GM23338 (cell line): ENCODE measurements around the gene ARID3B. TPM values are rescaled to one million over a fixed set of nuclear protein-coding genes. Genes with fewer than 3 reads are reported as not detected.

ENCODE experiments used
- ATAC-seq: fragments of 200-7000 bp; cut with Tn5 transposase; 3 replicates; pipeline ENCODE4 v1.9.1; 2020
- DNase-seq: peaks from one replicate; pipeline ENCODE4 v3.0.0-alpha.2; 2015; ENCODE audit warnings: low spot score
- H2AFZ ChIP-seq: fragments of 200-600 bp; sonication (generic); 2 replicates; pipeline ENCODE4 v1.8.0; 2016; ENCODE audit warnings: antibody characterized with exemption, mild to moderate bottlenecking, moderate library complexity
- H3F3A ChIP-seq: fragments of 200-600 bp; sonication (generic); replicated peaks from 2 replicates; pipeline ENCODE4 v1.8.0; 2017; ENCODE audit warnings: antibody characterized with exemption, mixed run types, low read depth
- H3K27ac ChIP-seq: fragments of 200-600 bp; sonication (generic); 2 replicates; pipeline ENCODE4 v1.6.1; 2016; ENCODE audit warnings: low read depth
- H3K27me3 ChIP-seq: fragments of 200-600 bp; sonication (generic); 2 replicates; pipeline ENCODE4 v1.8.0; 2016; ENCODE audit warnings: mild to moderate bottlenecking, mixed run types, moderate library complexity; ENCODE audit not compliant: insufficient read depth
- H3K36me3 ChIP-seq: fragments of 200-600 bp; sonication (generic); 2 replicates; pipeline ENCODE4 v1.8.0; 2016; ENCODE audit warnings: mild to moderate bottlenecking; ENCODE audit not compliant: insufficient read depth
- H3K4me1 ChIP-seq: fragments of 200-600 bp; sonication (generic); 2 replicates; pipeline ENCODE4 v1.8.0; 2016; ENCODE audit warnings: mild to moderate bottlenecking, moderate library complexity; ENCODE audit not compliant: insufficient read depth
- H3K4me2 ChIP-seq: fragments of 200-600 bp; sonication (generic); 2 replicates; pipeline ENCODE4 v1.7.1; 2017; ENCODE audit warnings: mixed run types
- H3K4me3 ChIP-seq: fragments of 200-600 bp; sonication (generic); 2 replicates; pipeline ENCODE4 v1.6.1; 2016; ENCODE audit warnings: mixed run types
- H3K79me2 ChIP-seq: fragments of 200-600 bp; sonication (generic); replicated peaks from 2 replicates; pipeline ENCODE4 v1.8.0; 2017; ENCODE audit warnings: mild to moderate bottlenecking; ENCODE audit not compliant: insufficient read depth
- H3K9me2 ChIP-seq: fragments of 200-600 bp; sonication (generic); 2 replicates; pipeline ENCODE4 v1.8.0; 2017; ENCODE audit not compliant: insufficient read depth
- H4K20me1 ChIP-seq: fragments of 200-600 bp; sonication (generic); replicated peaks from 2 replicates; pipeline ENCODE4 v1.8.0; 2017; ENCODE audit warnings: mild to moderate bottlenecking; ENCODE audit not compliant: insufficient read depth
- H3K27ac Mint-ChIP-seq: 2 replicates; pipeline ENCODE4 v1.8.0; 2020; ENCODE audit warnings: inconsistent platforms, mild to moderate bottlenecking, moderate library complexity, mixed read lengths
- H3K27me3 Mint-ChIP-seq: 3 replicates; pipeline ENCODE4 v1.8.0; 2022; ENCODE audit warnings: low read depth, mild to moderate bottlenecking, moderate library complexity, mixed read lengths, inconsistent platforms; ENCODE audit not compliant: insufficient read depth, poor library complexity
- H3K36me3 Mint-ChIP-seq: 3 replicates; pipeline ENCODE4 v1.8.0; 2021; ENCODE audit warnings: low read depth, mild to moderate bottlenecking, inconsistent platforms, moderate library complexity, mixed read lengths
- H3K4me1 Mint-ChIP-seq: 3 replicates; pipeline ENCODE4 v1.8.0; 2020; ENCODE audit warnings: mild to moderate bottlenecking, inconsistent platforms, mixed read lengths
- H3K4me3 Mint-ChIP-seq: 3 replicates; pipeline ENCODE4 v1.8.0; 2021; ENCODE audit warnings: moderate library complexity, mild to moderate bottlenecking, inconsistent platforms, mixed read lengths
- H3K9me3 Mint-ChIP-seq: 3 replicates; pipeline ENCODE4 v1.8.0; 2020; ENCODE audit warnings: moderate library complexity, mild to moderate bottlenecking, inconsistent platforms, mixed read lengths
- CTCF ChIP-seq, 2 experiments: fragments of 200-600 bp in 1 of 2; sonication (generic) in 1 of 2; conservative IDR thresholded peaks; 2 replicates each; pipeline versions ENCODE4 v1.5.1 to v1.6.1; 2016 to 2017; ENCODE audit warnings: antibody characterized with exemption in 2 of 2, low read depth in 2 of 2, mild to moderate bottlenecking in 2 of 2, moderate library complexity in 1 of 2
- EZH2 ChIP-seq: fragments of 200-600 bp; sonication (generic); IDR thresholded peaks from one replicate; pipeline ENCODE4 v1.8.0; 2017; ENCODE audit warnings: antibody characterized with exemption, mild to moderate bottlenecking, low read depth; ENCODE audit not compliant: unreplicated experiment
- EZH2phosphoT487 ChIP-seq: fragments of 200-600 bp; sonication (generic); IDR thresholded peaks from one replicate; pipeline ENCODE4 v1.8.1; 2018; ENCODE audit warnings: antibody characterized with exemption; ENCODE audit not compliant: unreplicated experiment
- JUNB ChIP-seq: IDR thresholded peaks from one replicate; pipeline ENCODE4 v1.6.1; 2016; ENCODE audit warnings: antibody characterized with exemption; ENCODE audit not compliant: unreplicated experiment
- NANOG ChIP-seq: IDR thresholded peaks from 2 replicates; pipeline ENCODE4 v1.6.1; 2016; ENCODE audit warnings: antibody characterized with exemption, borderline replicate concordance
- POLR2AphosphoS5 ChIP-seq: IDR thresholded peaks from 2 replicates; pipeline ENCODE4 v1.6.1; 2016; ENCODE audit warnings: antibody characterized with exemption, low read depth
- ZNF114 ChIP-seq: fragments of 250-450 bp; sonication (Bioruptor Pico); IDR thresholded peaks from 2 replicates; pipeline ENCODE4 v1.5.0; 2020; ENCODE audit warnings: mild to moderate bottlenecking, moderate library complexity
- ZNF331 ChIP-seq: fragments of 250-450 bp; sonication (Bioruptor Pico); IDR thresholded peaks from 2 replicates; pipeline ENCODE4 v1.5.0; 2020; ENCODE audit warnings: low read depth, mild to moderate bottlenecking, moderate library complexity
- ZNF462 ChIP-seq: fragments of 250-450 bp; sonication (Bioruptor Pico); IDR thresholded peaks from 2 replicates; pipeline ENCODE4 v1.5.0; 2020; ENCODE audit warnings: mild to moderate bottlenecking, moderate library complexity
- polyA plus RNA-seq: library from polyadenylated mRNA; unstranded; fragments of >200 nt; fragmentation: Nextera tagmentation; extraction: Ambion mirVana; gene quantifications from 2 replicates; pipeline ENCODE4 v1.2.1, GENCODE V29; 2016
- total RNA-seq: library from RNA; depleted of rRNA; stranded (reverse); fragments of >200 nt; shearing (Covaris generic); gene quantifications from 2 replicates; pipeline ENCODE4 v1.2.3, GENCODE V29; 2014
- TF ChIP-seq, protein P1 (sequence below): IDR thresholded peaks from 2 replicates; pipeline ENCODE4 v1.6.1; 2016; ENCODE audit warnings: antibody characterized with exemption
- TF ChIP-seq, protein P2 (sequence below): IDR thresholded peaks from one replicate; pipeline ENCODE4 v1.6.1; 2018; ENCODE audit warnings: antibody characterized with exemption; ENCODE audit not compliant: unreplicated experiment

ARID3B gene
- total and polyA plus RNA-seq, 2 experiments from 2014 or later, result 65.5 to 147 TPM

DNA sequence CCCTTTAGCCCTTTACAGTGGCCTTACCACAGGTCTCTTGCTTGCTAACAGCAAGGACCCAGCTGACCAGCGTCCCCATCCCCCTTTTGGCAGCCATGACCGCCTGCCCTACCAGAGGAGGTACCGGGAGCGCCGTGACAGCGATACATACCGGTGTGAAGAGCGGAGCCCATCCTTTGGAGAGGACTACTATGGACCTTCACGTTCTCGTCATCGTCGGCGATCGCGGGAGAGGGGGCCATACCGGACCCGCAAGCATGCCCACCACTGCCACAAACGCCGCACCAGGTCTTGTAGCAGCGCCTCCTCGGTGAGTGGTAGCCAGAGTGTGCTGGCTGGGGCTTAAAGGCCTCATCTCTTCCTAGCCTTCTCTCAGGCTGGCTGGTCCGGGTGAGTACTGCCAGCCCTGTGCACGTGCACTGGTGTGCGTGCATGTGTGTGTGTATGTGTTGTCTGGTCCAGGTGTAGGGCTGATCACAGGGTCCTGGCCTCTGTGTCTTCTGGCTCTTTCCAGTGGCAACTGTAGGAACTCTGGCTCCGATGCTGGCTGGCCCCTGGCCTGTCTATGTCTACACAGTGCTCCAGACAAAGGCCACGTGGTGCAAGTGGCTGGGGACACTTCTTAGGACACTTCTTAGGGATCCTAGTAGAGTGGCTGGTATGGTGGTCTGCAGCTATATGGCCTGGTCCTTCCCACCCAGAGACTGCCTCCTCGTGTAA, 79.1 kb downstream of the ARID3B start:
- H3K27ac ChIP-seq, result no peak overlapping the region
- H3F3A ChIP-seq, result peaks cover 27% of the 10 kb centered on the region
- peaks cover 14% of the 10 kb centered on the region; the same call in 1 of the 2 replicates for H3K36me3 ChIP-seq
- peaks cover 21% of the 10 kb centered on the region for H3K27me3 Mint-ChIP-seq
- no peak overlapping the region for H3K4me3 Mint-ChIP-seq
- H3K36me3 Mint-ChIP-seq, result peaks cover 59% of the 10 kb centered on the region
- no peak overlapping the region for H3K4me3 ChIP-seq
- no peak overlapping the region for H3K4me2 ChIP-seq
- peaks cover 27% of the 10 kb centered on the region for H3K4me1 Mint-ChIP-seq
- ATAC-seq (no peak), DNase-seq (no peak)
- peaks cover 37% of the 10 kb centered on the region for H4K20me1 ChIP-seq
- TF ChIP-seq, protein P1, sequence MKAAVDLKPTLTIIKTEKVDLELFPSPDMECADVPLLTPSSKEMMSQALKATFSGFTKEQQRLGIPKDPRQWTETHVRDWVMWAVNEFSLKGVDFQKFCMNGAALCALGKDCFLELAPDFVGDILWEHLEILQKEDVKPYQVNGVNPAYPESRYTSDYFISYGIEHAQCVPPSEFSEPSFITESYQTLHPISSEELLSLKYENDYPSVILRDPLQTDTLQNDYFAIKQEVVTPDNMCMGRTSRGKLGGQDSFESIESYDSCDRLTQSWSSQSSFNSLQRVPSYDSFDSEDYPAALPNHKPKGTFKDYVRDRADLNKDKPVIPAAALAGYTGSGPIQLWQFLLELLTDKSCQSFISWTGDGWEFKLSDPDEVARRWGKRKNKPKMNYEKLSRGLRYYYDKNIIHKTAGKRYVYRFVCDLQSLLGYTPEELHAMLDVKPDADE, result no peak
- no peak for TF ChIP-seq NANOG
- TF ChIP-seq ZNF462 (CRISPR knock-in tag), result no peak
- TF ChIP-seq ZNF331, result no peak
- TF ChIP-seq JUNB, result no peak
- TF ChIP-seq CTCF (conservative IDR thresholded peaks at IDR 0.05; ENCODE audit: low read depth in 2 of 2), result no peak
- TF ChIP-seq EZH2, result no peak
- no peak for TF ChIP-seq ZNF114
- TF ChIP-seq EZH2phosphoT487, result no peak
- TF ChIP-seq, protein P2, sequence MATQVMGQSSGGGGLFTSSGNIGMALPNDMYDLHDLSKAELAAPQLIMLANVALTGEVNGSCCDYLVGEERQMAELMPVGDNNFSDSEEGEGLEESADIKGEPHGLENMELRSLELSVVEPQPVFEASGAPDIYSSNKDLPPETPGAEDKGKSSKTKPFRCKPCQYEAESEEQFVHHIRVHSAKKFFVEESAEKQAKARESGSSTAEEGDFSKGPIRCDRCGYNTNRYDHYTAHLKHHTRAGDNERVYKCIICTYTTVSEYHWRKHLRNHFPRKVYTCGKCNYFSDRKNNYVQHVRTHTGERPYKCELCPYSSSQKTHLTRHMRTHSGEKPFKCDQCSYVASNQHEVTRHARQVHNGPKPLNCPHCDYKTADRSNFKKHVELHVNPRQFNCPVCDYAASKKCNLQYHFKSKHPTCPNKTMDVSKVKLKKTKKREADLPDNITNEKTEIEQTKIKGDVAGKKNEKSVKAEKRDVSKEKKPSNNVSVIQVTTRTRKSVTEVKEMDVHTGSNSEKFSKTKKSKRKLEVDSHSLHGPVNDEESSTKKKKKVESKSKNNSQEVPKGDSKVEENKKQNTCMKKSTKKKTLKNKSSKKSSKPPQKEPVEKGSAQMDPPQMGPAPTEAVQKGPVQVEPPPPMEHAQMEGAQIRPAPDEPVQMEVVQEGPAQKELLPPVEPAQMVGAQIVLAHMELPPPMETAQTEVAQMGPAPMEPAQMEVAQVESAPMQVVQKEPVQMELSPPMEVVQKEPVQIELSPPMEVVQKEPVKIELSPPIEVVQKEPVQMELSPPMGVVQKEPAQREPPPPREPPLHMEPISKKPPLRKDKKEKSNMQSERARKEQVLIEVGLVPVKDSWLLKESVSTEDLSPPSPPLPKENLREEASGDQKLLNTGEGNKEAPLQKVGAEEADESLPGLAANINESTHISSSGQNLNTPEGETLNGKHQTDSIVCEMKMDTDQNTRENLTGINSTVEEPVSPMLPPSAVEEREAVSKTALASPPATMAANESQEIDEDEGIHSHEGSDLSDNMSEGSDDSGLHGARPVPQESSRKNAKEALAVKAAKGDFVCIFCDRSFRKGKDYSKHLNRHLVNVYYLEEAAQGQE, result no peak
- TF ChIP-seq POLR2AphosphoS5, result no peak
- no peaks in the 10 kb centered on the region for H3K9me2 ChIP-seq
- H3K27ac Mint-ChIP-seq, result no peak overlapping the region
- no peaks in the 10 kb centered on the region for H3K27me3 ChIP-seq
- no peak overlapping the region for H2AFZ ChIP-seq
- no peaks in the 10 kb centered on the region; the same call in 2 of the 3 replicates for H3K9me3 Mint-ChIP-seq
- H3K4me1 ChIP-seq, result peaks cover 11% of the 10 kb centered on the region
- peaks cover 36% of the 10 kb centered on the region for H3K79me2 ChIP-seq
